ENCODE results near the gene IFRD2. TPM values are rescaled to one million over a fixed set of nuclear protein-coding genes. Genes with fewer than 3 reads are reported as not detected.

The IFRD2 gene
- total RNA-seq, 1 donor from 2014 or later = 38.9 TPM

GRCh38 chr3:50299638-50299928 lies 7.4 kb upstream of the IFRD2 start:
- H3K4me3 Mint-ChIP-seq (ENCODE audit: unreplicated experiment) = peak overlapping the region; percentile 98
- H3K27me3 Mint-ChIP-seq (ENCODE audit: low read depth) = no peaks in the 10 kb centered on the region
- no peaks in the 10 kb centered on the region for H3K9me3 Mint-ChIP-seq (ENCODE audit: low read depth)
- DNase-seq (ENCODE audit: low spot score) = no peak
- H3K36me3 Mint-ChIP-seq (ENCODE audit: low read depth) = no peaks in the 10 kb centered on the region
- TF ChIP-seq, protein P1, sequence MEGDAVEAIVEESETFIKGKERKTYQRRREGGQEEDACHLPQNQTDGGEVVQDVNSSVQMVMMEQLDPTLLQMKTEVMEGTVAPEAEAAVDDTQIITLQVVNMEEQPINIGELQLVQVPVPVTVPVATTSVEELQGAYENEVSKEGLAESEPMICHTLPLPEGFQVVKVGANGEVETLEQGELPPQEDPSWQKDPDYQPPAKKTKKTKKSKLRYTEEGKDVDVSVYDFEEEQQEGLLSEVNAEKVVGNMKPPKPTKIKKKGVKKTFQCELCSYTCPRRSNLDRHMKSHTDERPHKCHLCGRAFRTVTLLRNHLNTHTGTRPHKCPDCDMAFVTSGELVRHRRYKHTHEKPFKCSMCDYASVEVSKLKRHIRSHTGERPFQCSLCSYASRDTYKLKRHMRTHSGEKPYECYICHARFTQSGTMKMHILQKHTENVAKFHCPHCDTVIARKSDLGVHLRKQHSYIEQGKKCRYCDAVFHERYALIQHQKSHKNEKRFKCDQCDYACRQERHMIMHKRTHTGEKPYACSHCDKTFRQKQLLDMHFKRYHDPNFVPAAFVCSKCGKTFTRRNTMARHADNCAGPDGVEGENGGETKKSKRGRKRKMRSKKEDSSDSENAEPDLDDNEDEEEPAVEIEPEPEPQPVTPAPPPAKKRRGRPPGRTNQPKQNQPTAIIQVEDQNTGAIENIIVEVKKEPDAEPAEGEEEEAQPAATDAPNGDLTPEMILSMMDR (IDR thresholded peaks at IDR 0.05) = no peak
- peaks cover 24% of the 10 kb centered on the region for H3K4me1 Mint-ChIP-seq (ENCODE audit: low read depth)
- H3K27ac Mint-ChIP-seq (ENCODE audit: unreplicated experiment) = peak overlapping the region; percentile 97

DNA sequence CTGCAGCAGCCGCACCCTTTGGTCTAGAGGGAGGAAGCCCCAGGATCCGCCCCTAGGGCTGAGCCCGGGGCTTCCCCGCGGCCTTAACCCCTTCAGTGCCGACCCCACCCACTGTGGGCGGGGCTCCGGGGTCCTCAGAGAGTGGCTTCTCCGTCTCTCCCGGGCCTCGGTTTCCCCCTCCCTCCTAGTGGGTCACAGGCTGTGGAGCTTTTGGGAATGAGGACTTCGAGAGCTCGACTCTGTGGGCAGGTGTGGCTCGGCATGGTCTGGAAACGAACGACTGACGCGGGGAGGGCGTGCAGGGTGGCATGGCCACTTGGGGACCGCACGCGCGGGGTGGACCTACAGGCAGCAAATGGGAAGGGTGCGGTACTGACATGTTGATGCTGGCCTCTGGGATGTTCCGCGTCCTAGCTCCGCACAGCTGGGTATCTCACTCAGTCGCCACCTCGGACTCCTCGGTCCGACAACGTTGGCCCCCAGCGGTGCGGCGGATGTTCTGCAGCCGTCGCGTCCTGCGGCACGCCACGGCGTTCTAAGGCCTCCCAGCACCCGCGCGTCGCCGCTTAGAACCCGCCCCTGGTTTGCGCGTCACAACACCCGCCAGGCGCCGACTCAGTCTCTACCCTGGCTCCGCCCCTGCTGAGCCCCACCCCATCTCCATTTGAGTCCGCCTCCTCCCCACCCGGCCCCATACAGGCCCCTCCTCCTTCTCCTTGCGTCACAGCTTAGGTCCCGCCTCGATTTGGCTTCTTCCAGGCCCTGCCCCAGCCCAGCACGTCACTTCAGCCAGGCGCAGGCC lies 6.8 kb upstream of the IFRD2 start, which contains the start of the genes HYAL3 and NAA80:
TSS of gene HYAL3 (minus strand) at position 570 of the 802 bp plus-strand sequence. CDS start 3,803 bp downstream, outside the sequence.
TSS of gene NAA80 (minus strand) at position 570 of the 802 bp plus-strand sequence. CDS start 1,942 bp downstream, outside the sequence.
- peak within 1 kb of the TSS; percentile 97 for H3K27ac Mint-ChIP-seq (ENCODE audit: unreplicated experiment)
- H3K4me1 Mint-ChIP-seq (ENCODE audit: low read depth) = peaks cover 24% of the 10 kb centered on the region
- peak within 1 kb of the TSS; percentile 98 for H3K4me3 Mint-ChIP-seq (ENCODE audit: unreplicated experiment)
- H3K9me3 Mint-ChIP-seq (ENCODE audit: low read depth) = no peaks in the 10 kb centered on the region
- no peaks in the 10 kb centered on the region for H3K36me3 Mint-ChIP-seq (ENCODE audit: low read depth)
- TF ChIP-seq, protein P1 (IDR thresholded peaks at IDR 0.05) = peak; percentile 65
- no peaks in the 10 kb centered on the region for H3K27me3 Mint-ChIP-seq (ENCODE audit: low read depth)
- peak; percentile 99 for DNase-seq (ENCODE audit: low spot score)

DNA sequence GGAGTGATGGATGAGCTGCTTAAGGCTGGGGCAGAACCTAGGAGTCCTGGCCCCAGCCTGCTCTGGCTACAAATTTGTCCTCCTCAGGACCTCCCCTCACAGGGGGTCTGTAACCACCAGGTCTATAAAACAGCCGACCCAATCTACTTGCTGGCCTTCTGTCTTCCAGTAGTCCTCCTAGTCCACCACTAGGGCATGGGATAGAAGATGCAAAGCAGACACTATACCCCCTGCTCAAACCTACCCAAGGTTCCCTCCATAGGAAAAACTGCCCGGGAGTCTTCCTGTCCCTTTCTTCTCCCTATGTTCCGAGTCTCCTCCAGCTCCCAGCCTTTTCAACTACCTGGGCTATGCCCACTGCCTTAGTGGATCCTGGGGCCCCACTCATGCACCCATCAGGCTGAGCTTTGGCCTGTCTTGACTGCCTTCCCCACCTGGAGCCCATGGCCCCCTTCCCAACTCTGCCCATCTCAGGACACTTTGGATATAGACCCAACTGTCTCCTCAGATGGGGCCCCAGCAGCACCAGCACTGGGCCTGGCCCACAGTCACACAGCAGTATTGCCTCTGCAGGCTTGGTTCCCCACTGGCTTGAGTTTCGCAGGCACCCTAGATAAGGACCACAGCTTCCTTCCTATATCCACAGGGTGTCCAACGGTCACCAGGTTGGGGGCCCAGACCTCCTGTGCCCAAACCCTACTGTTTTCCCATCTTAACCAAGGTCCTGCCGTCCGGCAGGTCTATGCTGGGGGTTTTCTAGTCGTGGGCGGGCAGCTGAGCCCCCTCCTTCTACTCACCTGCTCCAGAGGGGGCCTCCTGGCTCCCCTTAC lies 5.9 kb upstream of the IFRD2 start:
- peak overlapping the region; percentile 98 for H3K4me3 Mint-ChIP-seq (ENCODE audit: unreplicated experiment)
- H3K9me3 Mint-ChIP-seq (ENCODE audit: low read depth) = no peaks in the 10 kb centered on the region
- H3K27ac Mint-ChIP-seq (ENCODE audit: unreplicated experiment) = peak overlapping the region; percentile 36
- DNase-seq (ENCODE audit: low spot score) = no peak
- TF ChIP-seq, protein P1 (IDR thresholded peaks at IDR 0.05) = peak; percentile 25
- H3K36me3 Mint-ChIP-seq (ENCODE audit: low read depth) = no peaks in the 10 kb centered on the region
- H3K27me3 Mint-ChIP-seq (ENCODE audit: low read depth) = no peaks in the 10 kb centered on the region
- H3K4me1 Mint-ChIP-seq (ENCODE audit: low read depth) = peaks cover 25% of the 10 kb centered on the region

DNA sequence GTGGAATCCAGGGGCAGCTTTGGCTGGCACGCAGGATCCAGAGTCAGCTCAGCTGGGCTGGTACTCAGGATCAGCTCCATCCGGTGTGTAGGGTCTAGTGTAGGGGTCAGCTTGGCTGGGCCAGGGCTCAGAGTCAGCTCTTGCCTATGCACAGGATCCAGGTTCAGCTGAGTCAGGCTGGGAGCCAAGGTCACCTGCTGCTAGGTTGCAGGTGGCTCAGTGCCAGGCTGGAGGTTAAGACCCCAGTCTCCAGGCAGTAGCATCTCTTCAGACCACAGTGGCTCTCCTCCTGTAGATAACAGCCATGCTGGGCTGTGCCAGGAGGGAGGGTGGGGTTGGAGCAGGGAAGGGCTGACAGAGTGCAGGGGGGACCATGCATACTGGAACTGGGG lies 5.2 kb upstream of the IFRD2 start:
- TF ChIP-seq, protein P1 (IDR thresholded peaks at IDR 0.05) = no peak
- Mint-ChIP-seq H3K36me3 (ENCODE audit: low read depth) (no peaks in the 10 kb centered on the region), H3K4me3 (ENCODE audit: unreplicated experiment) (no peak overlapping the region), H3K9me3 (ENCODE audit: low read depth) (no peaks in the 10 kb centered on the region), H3K27ac (ENCODE audit: unreplicated experiment) (no peak overlapping the region), H3K4me1 (ENCODE audit: low read depth) (peaks cover 32% of the 10 kb centered on the region), H3K27me3 (ENCODE audit: low read depth) (no peaks in the 10 kb centered on the region)
- DNase-seq (ENCODE audit: low spot score) = no peak

DNA sequence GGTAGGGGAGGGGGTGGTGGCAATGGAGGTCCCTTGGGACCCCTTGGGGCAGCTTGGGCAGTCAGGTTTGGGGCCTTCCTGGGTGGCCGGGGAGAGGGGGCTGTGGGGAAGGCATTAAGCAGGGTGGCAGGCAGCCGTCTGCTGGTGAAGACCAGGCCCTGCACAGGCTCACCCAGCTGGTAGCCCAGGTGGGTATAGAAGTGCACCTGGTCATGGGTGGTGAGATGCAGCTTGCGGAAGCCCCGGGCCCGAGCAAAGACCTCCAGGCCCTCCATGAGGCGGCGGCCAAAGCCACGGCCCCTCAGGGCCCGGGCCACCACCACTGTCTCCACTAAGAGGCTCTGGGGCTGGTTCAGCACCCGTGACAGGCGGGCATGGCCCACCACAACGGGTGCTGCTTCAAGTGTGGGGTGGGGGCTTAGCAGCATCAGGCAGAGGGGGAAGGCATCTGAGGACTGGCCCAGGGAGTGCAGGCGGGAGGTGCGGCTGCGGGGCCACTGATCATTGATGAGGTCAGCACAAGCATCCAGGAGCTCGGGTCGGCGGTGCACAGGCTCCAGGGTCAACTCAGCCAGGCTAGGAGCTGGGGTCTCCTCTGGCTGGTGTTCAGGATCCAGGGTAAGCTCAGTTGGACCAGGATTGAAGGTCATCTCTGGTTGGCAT lies 4.6 kb upstream of the IFRD2 start:
- no peak for DNase-seq (ENCODE audit: low spot score)
- no peaks in the 10 kb centered on the region for H3K36me3 Mint-ChIP-seq (ENCODE audit: low read depth)
- H3K4me3 Mint-ChIP-seq (ENCODE audit: unreplicated experiment) = no peak overlapping the region
- peaks cover 33% of the 10 kb centered on the region for H3K4me1 Mint-ChIP-seq (ENCODE audit: low read depth)
- H3K9me3 Mint-ChIP-seq (ENCODE audit: low read depth) = no peaks in the 10 kb centered on the region
- no peak overlapping the region for H3K27ac Mint-ChIP-seq (ENCODE audit: unreplicated experiment)
- TF ChIP-seq, protein P1 (IDR thresholded peaks at IDR 0.05) = no peak
- no peaks in the 10 kb centered on the region for H3K27me3 Mint-ChIP-seq (ENCODE audit: low read depth)

Measured in chondrocyte (in vitro differentiated cells).